SHP77 treated with DMSO at 0.1 percent for 48 hours (cell line): ENCODE measurements around the gene ERFL.
"Not testable (repeated sequence)": the region's sequence is repeated elsewhere in the genome, so short reads cannot be mapped to it uniquely, and the experiment has no call there.

Source experiments
- DNase-seq: peaks from one replicate; lab custom pipeline; 2025; lab: John Stamatoyannopoulos, UW

Gene ERFL

DNA sequence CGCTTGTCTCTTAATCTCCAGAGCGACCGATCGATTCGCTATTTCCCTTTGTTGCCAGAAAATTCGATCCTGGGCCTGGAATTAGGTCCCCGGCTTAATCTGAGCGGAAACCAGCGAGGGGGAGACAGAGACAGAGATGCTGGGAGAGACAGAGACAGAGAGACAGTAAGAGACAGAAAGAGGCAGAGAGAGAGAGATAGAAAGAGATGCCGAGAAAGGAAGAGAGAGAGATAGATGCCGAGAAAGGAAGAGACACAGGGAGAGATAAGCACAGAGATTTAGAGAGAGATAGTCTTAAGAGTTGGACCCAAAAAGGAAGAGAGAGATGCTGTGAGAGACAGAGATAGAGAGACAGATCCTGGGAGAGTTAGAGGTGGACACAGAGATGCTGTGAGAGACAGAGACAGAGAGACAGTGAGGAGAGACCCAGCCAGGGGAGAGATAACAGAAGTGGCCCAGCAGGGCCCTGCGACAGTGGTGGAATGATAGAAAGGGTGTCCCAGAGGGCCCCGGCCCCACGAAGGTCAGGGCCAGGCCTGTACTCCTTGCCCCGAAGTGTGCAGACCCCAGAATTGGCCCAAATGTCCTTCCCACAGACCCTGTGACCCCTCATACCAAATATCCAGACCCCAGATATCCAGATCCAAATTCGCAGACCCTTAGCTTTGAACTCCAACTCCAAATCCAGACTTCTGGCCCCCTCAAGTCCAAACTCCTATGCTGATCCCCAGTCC, 1.3 kb downstream of the ERFL start:
- no peak for DNase-seq

DNA sequence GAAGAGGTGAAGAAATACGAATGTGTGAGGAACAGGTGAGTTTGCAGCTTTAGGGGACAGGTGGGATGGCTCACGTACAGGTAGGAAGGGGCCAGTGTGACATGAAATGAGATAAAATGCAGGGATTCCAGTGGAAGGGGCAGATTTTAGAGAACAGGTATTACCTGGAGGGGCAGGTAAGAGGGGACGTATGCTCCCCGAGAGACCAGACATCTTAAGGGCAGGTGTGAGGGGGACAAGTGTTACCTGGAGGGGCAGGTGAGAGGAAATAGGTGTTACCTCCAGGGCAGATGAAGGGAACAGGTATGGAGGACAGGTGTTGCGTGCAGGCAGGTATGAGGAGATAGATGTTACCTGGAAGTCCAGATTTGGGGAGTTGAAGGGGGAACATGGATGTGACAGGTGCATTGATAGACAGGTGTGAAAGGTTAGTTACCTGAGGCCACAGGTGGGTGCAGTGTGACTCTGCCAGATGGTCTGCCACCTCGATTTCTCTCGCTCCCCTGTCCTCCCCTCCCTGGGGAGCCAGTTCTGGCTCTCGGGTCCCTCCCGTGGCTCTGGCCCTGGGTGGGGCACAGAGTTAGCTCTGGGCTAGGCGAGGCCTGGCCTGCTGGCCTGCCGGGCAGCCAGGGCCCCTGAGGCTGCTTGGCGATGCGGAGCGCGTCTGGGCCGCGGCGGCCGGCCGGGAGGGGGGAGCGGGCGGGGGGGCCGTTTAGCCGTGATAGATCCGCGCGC, 2.1 kb downstream of the ERFL start:
- no peak for DNase-seq

DNA sequence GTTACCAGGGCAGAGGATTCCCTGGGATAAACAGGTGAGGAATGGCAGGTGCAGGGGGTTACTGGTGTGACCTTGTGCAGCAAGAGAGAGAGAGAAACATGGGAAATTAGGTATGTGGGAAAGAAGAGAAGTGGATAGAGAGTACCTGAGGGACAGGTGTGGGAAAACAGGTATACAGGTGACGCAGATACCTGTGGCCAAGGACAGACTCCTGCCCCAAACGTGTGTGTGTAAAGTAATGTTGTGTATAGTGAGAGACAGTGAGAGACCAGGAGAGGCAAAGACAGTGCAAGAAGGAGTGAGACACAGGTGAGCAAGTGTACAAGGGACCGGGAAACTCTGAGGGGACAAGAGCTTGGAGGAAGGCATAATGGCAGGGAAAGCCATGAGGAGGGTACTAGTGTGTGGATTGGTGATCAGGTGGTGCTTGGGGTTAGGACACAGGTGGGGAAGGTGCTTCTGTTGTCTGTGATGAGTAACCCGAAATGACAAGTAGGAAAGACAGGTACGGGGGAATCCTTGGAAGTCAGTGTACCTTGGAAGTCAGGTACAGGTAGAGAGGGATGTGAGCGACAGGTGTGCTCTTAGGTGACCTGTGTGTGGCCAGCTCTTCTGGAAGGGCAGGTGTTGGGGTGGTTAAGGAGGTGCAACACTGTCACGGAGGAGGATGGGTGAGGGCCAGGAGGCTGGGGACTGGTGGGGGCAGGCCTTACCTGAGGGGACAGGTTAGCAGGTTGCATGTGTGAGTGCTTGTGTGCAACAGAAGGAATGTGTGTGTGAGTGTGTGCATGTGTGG, 2.8 kb downstream of the ERFL start:
- no peak for DNase-seq

DNA sequence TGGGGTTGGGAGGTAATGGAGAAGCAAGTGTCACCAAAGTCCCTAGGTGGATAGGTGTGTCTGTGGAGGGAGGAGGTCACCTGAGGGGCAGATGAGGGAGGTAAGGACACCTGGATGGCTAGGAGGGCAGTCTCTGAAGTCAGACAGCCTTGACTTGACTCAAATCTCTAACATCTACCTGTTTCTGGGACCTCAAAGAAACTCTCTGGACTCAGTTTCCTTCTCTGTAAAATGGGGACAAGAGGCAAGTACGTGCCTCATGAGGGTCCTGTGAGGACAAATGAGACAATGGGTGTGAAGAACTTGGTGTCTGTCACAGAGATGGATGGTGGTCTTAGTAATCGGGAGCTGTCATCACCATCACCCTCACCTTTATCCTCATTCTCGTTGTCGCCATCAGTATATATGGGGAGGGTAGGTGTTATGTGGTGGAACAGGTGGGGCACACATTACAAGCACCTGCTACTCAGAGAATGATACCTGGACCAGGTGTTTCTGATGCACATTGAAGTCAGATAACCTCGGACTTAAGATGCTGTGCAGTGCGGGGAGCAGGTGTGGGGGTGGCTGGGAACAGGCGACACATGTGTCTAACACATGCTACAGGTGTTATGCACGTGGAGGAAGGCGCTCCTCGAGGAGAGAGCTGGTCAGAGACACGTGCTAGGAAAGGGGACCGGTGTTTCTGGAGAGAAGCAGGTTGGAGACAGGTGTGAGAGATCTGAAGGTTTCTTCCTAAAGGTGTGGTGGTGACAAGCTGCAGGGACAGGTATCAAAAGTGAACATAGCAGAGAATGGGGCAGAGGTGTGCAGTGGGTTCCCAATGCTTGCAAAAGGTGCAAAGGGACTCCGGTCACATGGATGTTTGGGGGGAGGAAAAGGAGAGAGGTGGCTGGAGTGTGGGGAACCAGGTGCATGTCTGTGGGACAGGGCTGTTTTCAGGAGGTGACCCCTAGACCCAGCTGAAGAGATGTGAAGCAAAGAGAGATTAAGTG, 3.8 kb downstream of the ERFL start:
- no peak for DNase-seq

DNA sequence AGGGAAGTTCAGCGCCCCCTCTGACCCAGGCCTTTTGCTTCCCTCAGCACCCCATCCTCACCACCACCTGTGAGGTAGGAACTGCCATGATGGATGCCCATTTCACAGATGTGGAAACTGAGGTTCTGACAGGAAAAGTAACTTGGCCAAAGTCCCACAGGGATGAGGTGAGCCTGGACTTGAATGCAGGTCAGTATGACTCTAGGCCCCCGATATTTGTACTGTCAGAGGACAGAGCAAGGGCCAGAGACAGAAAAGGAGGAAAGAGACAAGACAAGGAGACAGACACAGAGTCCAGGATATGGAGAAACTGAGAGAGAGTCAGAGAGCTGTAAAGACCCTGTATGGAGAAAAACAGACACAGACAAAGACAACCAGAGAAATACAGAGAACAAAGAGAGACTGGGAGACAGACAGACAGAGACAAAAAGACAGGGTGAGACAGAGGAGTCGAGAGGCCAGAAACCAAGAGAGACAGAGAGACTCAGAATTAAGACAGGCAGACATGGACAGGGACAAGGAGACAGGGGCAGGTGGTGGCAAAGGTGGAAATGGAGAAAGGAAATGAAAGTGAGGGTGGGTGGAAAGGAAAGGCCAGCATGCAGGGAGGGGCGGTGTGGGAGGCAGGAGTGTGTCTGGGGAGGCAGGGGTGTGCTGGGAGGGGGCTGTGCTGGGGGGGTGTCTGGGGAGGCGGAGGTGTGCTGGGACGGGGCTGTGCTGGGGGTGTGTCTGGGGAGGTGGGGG, 5.0 kb downstream of the ERFL start:
- DNase-seq, result no peak

DNA sequence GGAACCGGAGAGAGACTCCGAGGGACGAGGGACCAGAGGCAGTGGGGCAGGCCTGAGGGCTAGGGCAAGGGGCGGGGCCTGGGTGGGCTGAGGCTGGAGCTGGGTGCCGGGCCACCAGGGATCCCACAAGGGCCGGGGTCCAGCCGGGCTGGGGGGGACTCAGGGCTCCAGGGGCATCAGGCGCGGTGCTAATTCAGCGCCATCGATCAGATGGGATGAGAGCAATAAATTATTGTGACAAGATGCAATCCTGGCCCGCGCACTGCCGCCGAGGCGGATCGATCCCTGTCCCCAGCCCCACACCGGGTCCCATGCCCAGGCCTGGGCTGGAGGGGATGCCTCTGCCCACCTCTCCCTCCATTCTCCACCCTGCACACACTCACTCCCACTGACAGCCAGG, 5.7 kb downstream of the ERFL start:
- DNase-seq, result no peak

DNA sequence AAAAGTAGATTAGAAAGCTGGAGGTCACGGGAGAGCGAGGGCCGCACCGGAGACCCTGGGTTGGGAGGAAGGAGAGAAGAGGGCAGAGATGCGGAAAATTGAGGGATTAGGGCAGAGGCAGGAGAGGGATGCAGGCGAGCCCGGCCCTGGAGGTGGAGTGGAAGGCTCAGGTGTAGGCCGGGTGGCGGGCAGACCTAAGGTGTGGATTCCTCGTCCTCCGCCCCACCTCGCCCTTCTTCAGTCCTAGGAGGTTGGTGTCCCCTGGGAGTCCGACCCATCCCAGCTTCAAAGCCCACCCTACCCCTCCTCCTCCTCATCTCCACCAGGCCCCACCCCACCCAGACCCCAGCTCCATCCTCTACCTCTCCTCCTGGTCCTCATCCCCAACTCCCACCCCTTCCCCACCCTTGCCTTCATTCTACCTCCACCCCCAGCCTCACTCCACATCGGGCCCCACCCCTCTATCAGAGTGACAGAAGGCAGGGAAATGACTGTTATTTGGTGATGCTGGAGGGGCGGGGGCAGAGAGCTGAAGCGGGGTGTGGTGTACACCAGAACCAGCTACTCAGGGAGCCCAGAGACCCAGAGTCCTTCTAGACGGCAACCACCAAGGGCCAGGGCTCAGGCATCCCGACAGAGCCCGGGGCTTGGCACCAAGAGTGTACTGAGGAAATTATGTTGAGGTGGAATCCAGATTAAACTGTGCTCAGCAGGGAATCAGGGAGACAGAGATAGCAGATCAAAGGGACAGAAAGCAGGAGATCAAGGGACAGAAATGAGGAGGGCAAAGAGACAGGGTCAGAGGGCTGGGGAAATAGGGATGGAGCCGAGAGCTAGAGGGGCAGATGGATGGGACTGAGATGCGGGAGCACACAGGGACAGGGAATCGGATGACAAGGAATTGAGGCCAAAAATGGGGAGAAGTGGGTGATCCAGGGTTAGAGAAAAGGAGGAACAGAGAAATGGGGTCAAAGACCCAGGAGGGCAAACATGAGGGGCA, 6.4 kb downstream of the ERFL start:
- DNase-seq, result no peak

DNA sequence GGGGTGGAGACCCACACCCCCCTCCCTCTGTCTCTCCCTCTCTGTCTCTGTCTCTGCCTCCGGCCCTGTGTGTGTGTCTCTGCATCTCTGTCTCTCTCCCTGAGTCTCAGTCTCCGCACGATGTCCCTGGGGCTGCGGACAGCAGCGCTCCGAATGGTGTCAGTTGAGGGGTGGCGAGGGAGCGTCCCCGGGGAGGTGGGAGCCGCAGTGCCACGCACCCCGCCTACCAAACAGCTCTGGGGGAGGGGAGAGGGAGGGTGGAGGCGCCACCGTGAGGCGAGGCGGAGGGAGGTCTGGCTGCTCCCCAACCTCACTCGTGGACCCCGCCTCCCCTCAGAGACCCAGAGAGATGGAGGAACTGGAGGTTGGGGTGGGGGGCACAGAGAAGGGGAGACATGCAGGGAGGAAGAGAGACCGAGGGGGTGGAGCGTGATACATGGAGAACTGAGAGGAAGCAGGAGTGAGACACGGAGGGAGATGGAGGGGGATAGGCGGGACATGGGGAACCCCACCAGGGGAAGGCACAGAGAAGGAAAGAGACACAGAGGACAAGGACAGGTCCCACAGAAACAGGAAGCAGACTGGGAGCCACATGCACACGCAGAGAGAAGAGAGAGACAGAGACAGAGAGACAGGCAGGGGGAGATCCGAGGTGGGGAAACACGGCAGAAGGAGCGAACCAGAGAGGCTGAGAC, 7.2 kb downstream of the ERFL start:
- no peak for DNase-seq

DNA sequence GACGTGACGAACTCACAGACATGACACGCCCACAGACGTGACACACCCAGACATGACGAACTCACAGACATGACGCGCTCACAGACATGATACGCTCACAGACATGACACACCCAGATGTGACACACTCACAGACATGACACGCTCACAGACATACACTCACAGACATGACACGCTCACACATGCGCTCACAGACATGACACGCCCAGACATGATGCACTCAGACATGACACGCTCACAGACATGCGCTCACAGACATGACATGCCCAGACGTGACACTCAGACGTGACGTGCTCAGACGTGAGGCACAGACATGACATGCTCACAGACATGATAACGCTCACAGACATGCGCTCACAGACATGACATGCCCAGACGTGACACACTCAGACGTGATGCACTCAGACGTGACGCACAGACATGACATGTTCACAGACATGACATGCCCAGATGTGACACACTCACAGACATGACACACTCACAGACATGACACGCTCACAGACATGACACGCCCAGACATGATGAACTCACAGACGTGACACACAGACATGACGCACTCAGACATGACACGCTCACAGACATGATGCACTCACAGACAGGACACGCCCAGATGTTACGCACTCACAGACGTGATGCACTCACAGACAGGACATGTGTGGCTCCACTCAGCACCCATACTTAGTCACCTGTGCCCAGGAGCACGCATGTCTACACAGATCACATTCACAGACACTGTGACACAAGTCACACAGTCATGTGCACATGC, 8.1 kb downstream of the ERFL start:
- no peak for DNase-seq

DNA sequence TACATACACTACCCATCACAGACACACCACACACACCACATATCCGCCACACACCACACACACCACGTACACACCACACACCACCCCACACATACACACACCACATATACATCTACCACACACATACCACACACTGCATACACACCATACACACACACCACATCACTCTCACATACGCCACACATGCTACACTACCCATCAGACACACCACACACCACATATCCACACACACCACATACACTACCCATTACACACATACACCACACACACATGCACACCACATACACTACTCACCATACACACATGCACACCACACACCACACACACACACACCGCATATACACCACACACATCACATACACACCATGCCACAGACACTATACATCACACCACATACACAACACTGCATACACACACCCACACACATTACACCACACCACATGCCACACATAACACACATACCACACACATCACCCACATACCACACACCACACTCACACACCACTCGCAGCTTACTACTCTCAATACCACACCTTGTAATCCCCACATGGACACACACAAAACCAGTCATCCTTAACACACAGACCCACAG, 9.5 kb downstream of the ERFL start:
- no peak for DNase-seq

DNA sequence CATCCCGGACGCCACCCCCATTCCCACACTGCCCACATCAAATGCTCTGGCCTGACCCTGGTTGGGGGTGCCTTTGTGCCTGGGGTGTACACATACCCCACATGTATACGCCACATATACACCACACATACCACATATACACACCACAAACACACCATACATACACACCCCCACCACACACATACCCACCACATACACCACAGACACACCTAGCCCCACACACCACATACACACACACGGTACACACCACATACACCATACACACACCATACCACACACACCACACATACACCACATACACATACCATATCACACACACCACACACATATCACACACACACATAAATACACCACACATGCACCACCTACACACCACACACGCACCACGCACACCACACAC, 10.2 kb downstream of the ERFL start:
- no peak for DNase-seq

DNA sequence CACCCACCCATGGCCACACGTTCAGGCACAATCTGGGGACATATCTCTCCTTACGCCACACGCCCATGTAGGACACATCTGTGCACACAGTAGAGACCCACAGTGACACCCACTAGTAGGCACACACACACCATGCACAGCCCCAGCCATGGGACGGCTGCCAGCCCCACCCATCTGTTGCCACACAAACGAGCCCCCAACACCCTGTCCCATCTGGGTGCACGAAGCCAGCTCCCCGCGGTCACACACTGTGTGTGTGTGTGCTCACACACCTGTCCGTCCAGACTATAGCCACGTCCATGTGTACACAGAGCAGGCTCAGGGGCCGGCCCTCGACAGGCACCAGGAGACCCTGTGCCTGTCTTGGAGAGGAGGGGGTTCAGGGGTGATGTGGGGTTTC, 10.6 kb downstream of the ERFL start:
- no peak for DNase-seq

DNA sequence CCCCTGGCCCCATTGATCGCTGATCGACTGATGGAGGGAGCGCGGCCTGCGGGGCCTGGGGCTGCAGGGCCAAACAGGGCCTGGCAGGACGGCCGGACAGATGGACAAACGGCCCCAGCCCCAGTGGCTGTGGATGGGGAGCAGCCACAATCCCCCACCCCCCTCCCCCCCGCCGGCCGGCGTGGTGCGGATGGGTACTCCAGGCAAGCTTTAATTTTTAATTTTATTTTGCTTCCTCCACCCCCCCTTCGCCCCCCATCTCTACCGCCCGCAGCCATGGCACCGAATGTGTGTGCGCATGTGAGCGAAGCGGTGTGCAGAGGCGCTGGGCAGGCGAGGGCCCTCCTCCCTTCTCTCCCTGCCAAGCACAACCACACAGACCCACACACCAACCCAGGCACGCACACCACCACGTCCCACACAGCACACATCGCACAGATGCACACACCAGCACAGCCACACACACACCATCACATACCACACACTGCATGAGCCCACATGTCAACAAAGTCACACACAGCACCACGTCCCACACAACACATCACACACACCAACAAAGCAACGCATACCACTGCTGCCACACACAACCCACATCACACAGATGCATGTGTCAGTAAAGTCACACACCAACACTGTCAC, 12.4 kb downstream of the ERFL start:
- no peak for DNase-seq

DNA sequence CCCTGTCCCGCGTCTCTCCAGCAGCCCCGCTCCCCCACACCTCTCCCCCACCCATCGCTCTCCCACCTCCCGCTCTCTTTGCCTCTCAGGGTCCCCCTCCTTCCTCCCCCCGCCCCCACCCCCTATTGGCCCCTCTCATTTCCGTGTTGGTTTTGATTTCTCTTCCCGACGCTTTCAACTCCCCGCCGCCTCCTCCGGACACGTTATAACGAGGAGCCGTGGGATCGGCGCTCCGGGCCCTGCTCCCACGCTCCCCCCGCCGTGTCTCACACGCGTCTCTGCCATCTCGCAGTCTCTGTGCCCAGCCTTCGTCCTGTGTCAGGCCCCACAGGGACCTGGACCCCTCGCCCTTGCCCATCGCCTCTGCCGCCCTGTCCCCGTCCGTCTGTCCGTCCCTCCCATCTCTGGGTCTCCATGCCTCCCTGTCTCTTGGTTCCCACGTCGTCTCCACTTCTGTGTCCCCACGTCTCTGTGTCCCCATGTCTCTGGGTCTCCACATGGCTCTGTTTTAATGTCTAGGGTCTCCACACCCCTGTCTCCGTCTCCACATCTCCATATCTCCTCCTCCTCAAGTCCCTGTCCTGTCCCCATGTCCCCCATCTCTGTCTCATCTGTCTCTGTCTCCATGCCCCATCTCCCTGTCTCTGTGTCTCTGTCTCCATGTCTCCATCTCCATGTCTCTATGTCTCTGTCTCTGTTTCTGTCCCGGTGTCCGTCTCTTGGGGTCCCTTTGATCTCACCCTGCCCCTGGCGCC, 13.1 kb downstream of the ERFL start:
- DNase-seq, result no peak

DNA sequence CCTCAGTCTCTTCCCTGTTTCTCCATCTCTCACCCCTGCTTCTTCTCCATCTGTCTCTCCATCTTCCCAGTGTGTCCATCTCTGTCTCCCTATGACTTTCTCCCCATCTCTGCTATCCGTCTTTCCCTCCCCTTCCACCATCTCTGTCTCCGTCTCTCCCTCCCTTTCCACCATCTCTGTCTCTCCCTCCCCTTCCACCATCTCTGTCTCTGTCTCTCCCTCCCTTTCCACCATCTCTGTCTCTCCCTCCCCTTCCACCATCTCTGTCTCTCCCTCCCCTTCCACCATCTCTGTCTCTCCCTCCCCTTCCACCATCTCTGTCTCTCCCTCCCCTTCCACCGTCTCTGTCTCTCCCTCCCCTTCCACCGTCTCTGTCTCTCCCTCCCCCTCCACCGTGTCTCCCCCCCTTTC, 13.8 kb downstream of the ERFL start:
- DNase-seq, result not testable (repeated sequence)

DNA sequence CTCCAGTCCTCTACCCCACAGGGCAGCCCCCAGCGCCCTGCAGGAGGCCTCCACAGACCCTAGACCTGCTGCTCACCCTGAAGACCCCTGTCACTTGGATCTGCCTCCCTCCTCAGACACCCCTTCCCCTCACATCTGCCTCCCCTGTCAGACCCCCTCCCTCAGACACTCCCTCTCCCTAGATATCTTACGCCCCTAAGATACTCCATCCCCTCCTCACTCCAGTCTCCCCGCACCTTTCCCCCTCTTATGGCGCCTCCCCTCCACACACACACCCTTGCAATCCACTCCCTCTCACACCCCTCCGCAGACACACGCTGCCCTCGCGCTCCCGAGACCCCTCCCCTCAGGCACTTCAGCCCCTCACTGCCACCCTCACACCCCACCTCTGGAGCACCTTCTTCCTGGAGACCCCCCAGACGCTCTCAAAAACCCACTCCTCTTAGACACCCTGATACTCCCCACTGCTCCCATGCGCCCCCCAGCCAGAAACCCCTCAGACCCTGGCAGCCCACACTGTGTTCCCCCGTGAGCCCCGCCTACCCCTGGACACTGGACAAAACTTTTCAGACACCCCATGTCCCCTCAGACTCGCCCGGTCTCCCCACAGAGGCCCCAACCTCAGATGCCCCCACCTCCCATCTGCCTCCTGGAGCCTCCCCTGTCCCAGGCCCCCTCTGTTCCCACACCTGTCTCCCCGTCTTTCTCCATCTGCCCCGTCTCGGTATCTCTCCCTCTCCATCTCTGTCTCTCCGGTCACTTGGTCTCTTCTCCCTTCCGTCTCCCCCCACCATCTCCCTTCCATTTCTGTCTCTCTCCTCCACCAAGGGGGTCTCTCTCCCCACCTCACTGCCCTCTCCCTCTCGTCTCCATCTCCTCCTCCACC, 14.5 kb downstream of the ERFL start:
- no peak for DNase-seq
